K562 (cell line): ENCODE data around the gene MYH15. TPM values are rescaled to one million over a fixed set of nuclear protein-coding genes. Genes with fewer than 3 reads are reported as not detected.
A peak's percentile ranks its signal among the peaks of the same experiment; 100 is the strongest.

Experiments used
- ATAC-seq: fragments of 200-7000 bp; cut with Tn5 transposase; 3 replicates; pipeline ENCODE4 v1.9.1; 2020; ENCODE audit warnings: moderate library complexity
- BruUV-seq: library from RNA; stranded (reverse); fragments of 400-500 nt; replicated peaks from 2 replicates; lab custom pipeline; 2021; lab: Mats Ljungman, UMichigan
- CTCF ChIA-PET: fragments of 300-600 bp; formaldehyde crosslinking; extraction: SDS; loops from one replicate; lab custom pipeline; 2021; ENCODE audit warnings: low intra/inter-chr PET ratio; lab: Yijun Ruan, JAX
- POLR2A ChIA-PET: fragments of 300-600, 350-650 bp; sonication (Branson Sonifier 250); formaldehyde crosslinking; extraction: SDS; loops from one replicate; lab custom pipeline; 2021; ENCODE audit warnings: antibody characterized with exemption, inconsistent platforms; lab: Yijun Ruan, JAX
- DNase-seq, 4 experiments: peaks; one replicate each; pipeline versions ENCODE4 v3.0.0 to v3.0.0-alpha.2; 2011 to 2018; ENCODE audit warnings: low spot score in 3 of 4, mixed read lengths in 3 of 4; ENCODE audit errors: extremely low read depth in 1 of 4
- FAIRE-seq: peaks from 2 replicates; lab custom pipeline; 2011; peaks lifted over from hg19 to GRCh38; lab: Jason Lieb, UNC
- H2AFZ ChIP-seq: 2 replicates; pipeline ENCODE4 v1.6.0; 2011; ENCODE audit warnings: low read depth, low read length, control low read depth, inconsistent platforms
- H3K27ac ChIP-seq: fragments of 200-600 bp; 3 replicates; pipeline ENCODE4 v1.8.0; 2011; ENCODE audit warnings: low read depth, mild to moderate bottlenecking, control low read depth, inconsistent platforms, low read length, moderate library complexity, mixed read lengths; ENCODE audit errors: extremely low read depth
- H3K27me3 ChIP-seq, 2 experiments: fragments of 300-600 bp in 1 of 2; 2 replicates in 1 of 2; 3 replicates in 1 of 2; pipeline versions ENCODE4 v1.6.0 to v1.8.0; 2011; ENCODE audit warnings: inconsistent platforms in 2 of 2, low read length in 2 of 2, mild to moderate bottlenecking in 1 of 2, mixed read lengths in 1 of 2, moderate library complexity in 1 of 2; ENCODE audit not compliant: control insufficient read depth in 2 of 2, insufficient read depth in 2 of 2
- H3K36me3 ChIP-seq: fragments of 300-600 bp; 3 replicates; pipeline ENCODE4 v1.8.0; 2011; ENCODE audit warnings: mild to moderate bottlenecking, low read length, inconsistent platforms; ENCODE audit not compliant: control insufficient read depth, insufficient read depth
- H3K4me1 ChIP-seq, 2 experiments: fragments of 200-600 bp in 1 of 2; replicated peaks in 1 of 2; 2 replicates in 1 of 2; 3 replicates in 1 of 2; pipeline versions ENCODE4 v1.5.1 to v1.8.0; 2011; ENCODE audit warnings: inconsistent platforms in 2 of 2, low read length in 2 of 2, mild to moderate bottlenecking in 1 of 2, mixed read lengths in 1 of 2, moderate library complexity in 1 of 2; ENCODE audit not compliant: control insufficient read depth in 2 of 2, insufficient read depth in 2 of 2
- H3K4me2 ChIP-seq: 2 replicates; pipeline ENCODE4 v1.6.1; 2011; ENCODE audit warnings: low read length, control low read depth, inconsistent platforms, mixed read lengths; ENCODE audit not compliant: insufficient read depth
- H3K4me3 ChIP-seq: fragments of 200-600 bp; sonication (generic), shearing (Covaris generic); 2 replicates; pipeline ENCODE4 v1.5.1; 2016; ENCODE audit warnings: control low read depth, inconsistent platforms
- H3K79me2 ChIP-seq: fragments of 200-600 bp; 3 replicates; pipeline ENCODE4 v1.8.0; 2011; ENCODE audit warnings: low read length, inconsistent platforms; ENCODE audit not compliant: control insufficient read depth, insufficient read depth
- H3K9ac ChIP-seq, 2 experiments: 2 replicates each; pipeline versions ENCODE4 v1.6.0 to v1.6.1; 2011; ENCODE audit warnings: low read depth in 2 of 2, low read length in 2 of 2, control low read depth in 1 of 2, inconsistent platforms in 1 of 2, mild to moderate bottlenecking in 1 of 2, mixed read lengths in 1 of 2; ENCODE audit not compliant: insufficient read depth in 1 of 2
- H3K9me1 ChIP-seq: one replicate; pipeline ENCODE4 v1.6.0; 2011; ENCODE audit warnings: inconsistent platforms, mild to moderate bottlenecking, low read length, moderate library complexity; ENCODE audit not compliant: control insufficient read depth, insufficient read depth
- H3K9me3 ChIP-seq: replicated peaks from 2 replicates; pipeline ENCODE4 v1.5.1; 2011; ENCODE audit warnings: low read depth, low read length, inconsistent platforms; ENCODE audit not compliant: control insufficient read depth, insufficient read depth
- H4K20me1 ChIP-seq: replicated peaks from 2 replicates; pipeline ENCODE4 v1.6.1; 2011; ENCODE audit warnings: low read length, inconsistent platforms, mixed read lengths; ENCODE audit not compliant: control insufficient read depth, insufficient read depth
- CHD7 ChIP-seq: fragments of 200-600 bp; sonication (generic); IDR thresholded peaks from one replicate; pipeline ENCODE4 v1.6.1; 2012; ENCODE audit warnings: mild to moderate bottlenecking, low read depth, low read length, inconsistent platforms
- PHB2 ChIP-seq: fragments of 450-650 bp; IDR thresholded peaks from 2 replicates; pipeline ENCODE4 v1.6.1; 2017; ENCODE audit warnings: low read depth
- SPI1 ChIP-seq: IDR thresholded peaks from 2 replicates; pipeline ENCODE4 v1.6.1; 2011; ENCODE audit warnings: low read depth, low read length, control low read depth, borderline replicate concordance
- ZNF143 ChIP-seq: sonication (generic); formaldehyde crosslinking; IDR thresholded peaks from 2 replicates; pipeline ENCODE4 v1.9.0; 2022; ENCODE audit warnings: mild to moderate bottlenecking, missing genetic modification reagents
- WGBS: fragments of 100-300 bp; shearing (Covaris generic); methylation state at CpG from one replicate; pipeline ENCODE4 v1.1.6; 2016; ENCODE audit warnings: low coverage, mixed read lengths; ENCODE audit not compliant: insufficient coverage; ENCODE audit errors: missing lambda C conversion rate; 5-methylcytosine and 5-hydroxymethylcytosine counted together
- in situ Hi-C: fragments of 300-500 bp; cut with MboI; formaldehyde crosslinking; loops from 4 replicates; pipeline ENCODE4 v1.15.0; 2018; ENCODE audit warnings: inconsistent platforms, mixed read lengths
- intact Hi-C: fragments of 100-400 bp; cut with micrococcal nuclease; formaldehyde crosslinking; loops from 2 replicates; pipeline ENCODE4 v1.14.2; 2022
- polyA plus RNA-seq, 8 experiments: library from polyadenylated mRNA; depleted of rRNA in 4 of 8; stranded (reverse) in 5 of 8; unstranded in 3 of 8; fragments of >200 nt; fragmentation: Nextera tagmentation in 2 of 8; fragmentation: Illumina TruSeq in 1 of 8; extraction: Ambion mirVana in 2 of 8; extraction: Trizol in 1 of 8; gene quantifications; 2 replicates each; pipeline versions ENCODE4 v1.2.1 to v1.2.3, GENCODE V29; 2011 to 2014; ENCODE audit warnings: inconsistent platforms in 1 of 8, missing spikeins in 1 of 8
- total RNA-seq, 7 experiments: library from RNA; depleted of rRNA in 6 of 7; stranded (reverse); fragments of >200 nt in 6 of 7; fragmentation: Illumina TruSeq in 2 of 7; extraction: Trizol in 2 of 7; gene quantifications; 2 replicates each; pipeline versions ENCODE4 v1.2.1 to v1.2.3, GENCODE V29; 2011 to 2021; ENCODE audit warnings: low replicate concordance in 1 of 7

MYH15 gene
- total and polyA plus RNA-seq, 9 of the 15 experiments (the other 6 are each of a cell fraction or from before 2014, with no cell fraction given): 0.03 to 0.29 (median 0.12) TPM

DNA sequence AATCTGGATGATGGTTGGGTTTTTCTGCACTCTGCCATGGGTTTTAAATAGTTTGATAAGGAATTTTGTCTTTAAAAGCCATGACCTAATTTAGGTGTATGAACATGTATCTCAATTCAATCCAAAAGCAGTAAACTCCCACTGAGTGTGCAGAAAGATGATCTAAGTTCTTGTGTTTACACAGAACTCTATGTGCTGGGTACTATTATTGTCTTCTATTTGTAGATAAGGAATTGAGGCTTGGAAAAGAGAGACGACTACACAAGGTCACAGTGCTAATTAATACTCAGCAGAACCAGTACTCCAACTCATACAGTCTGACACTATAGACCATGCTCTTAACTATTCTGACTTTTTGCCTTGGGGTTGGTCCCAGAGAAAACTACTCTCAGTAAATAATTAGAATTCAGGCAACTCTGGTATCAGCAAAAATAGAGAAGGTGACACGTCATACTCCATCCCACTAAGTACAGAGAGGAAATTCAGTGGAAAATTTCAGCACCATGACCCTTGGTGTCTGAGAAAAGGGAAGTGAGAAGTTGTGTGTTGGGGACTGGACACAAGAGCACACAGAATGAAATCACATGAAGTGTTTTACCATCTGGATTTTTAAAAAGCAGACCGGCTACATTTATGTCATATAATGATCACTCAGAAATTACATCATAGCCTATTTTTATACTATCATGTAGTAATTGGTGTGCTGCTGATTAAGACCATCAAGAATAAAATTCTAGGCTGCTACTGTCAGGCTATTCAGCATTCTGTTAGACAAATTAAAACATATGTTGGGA, 18.3 kb upstream of the MYH15 start:
- ATAC-seq (no peak), DNase-seq (no peak), FAIRE-seq (no peak)
- intact Hi-C loops (no loop called here), in situ Hi-C loops (no loop called here)
- H3K36me3 ChIP-seq: no peaks in the 10 kb centered on the region
- no peak overlapping the region for H2AFZ ChIP-seq
- no peak overlapping the region for H3K4me2 ChIP-seq
- no peak overlapping the region for H3K4me3 ChIP-seq
- no peaks in the 10 kb centered on the region for H4K20me1 ChIP-seq
- H3K27me3 ChIP-seq: no peaks in the 10 kb centered on the region
- TF ChIP-seq PHB2: no peak
- TF ChIP-seq SPI1: peak; percentile 51; the same call in 1 of the 2 replicates
- H3K4me1 ChIP-seq: no peaks in the 10 kb centered on the region
- H3K9me1 ChIP-seq: no peaks in the 10 kb centered on the region
- no peak overlapping the region for H3K9ac ChIP-seq
- H3K27ac ChIP-seq: no peak overlapping the region
- WGBS: 0% methylated on average over 3 of the region's 3 CpGs
- CTCF ChIA-PET: no interaction called here
- no peaks in the 10 kb centered on the region for H3K79me2 ChIP-seq
- H3K9me3 ChIP-seq: no peaks in the 10 kb centered on the region
- no TSS peak for BruUV-seq
- POLR2A ChIA-PET: no interaction called here

DNA sequence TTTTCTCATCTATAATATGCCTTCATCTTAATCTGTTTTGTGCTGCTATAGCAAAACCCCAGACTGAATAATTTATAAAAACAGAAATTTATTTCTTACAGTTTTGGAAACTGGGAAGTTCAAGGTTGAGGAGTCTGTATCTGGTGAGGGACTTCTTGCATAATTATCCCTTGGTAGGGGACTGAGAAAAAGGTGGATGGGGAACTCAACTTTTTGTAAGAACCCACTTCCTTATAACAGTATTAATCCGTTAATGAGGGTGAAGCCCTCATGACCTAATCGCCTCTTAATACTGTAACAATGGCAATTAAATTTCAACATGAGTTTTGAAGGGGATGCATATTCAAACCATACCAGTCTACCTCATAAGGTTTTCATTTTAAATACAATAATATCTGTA, 17.4 kb upstream of the MYH15 start:
- Histone ChIP-seq H3K36me3 (no peaks in the 10 kb centered on the region), H3K9me1 (no peaks in the 10 kb centered on the region), H3K9me3 (no peaks in the 10 kb centered on the region), H4K20me1 (no peaks in the 10 kb centered on the region), H2AFZ (no peak overlapping the region), H3K27ac (no peak overlapping the region), H3K4me3 (no peak overlapping the region), H3K4me2 (no peak overlapping the region), H3K79me2 (no peaks in the 10 kb centered on the region), H3K4me1 (no peaks in the 10 kb centered on the region), H3K9ac (no peak overlapping the region), H3K27me3 (no peaks in the 10 kb centered on the region)
- CTCF ChIA-PET: no interaction called here
- ATAC-seq: no peak
- POLR2A ChIA-PET: no interaction called here
- intact Hi-C loops: no loop called here
- no TSS peak for BruUV-seq
- WGBS: 0% methylated on average over 2 of the region's 2 CpGs
- no peak for FAIRE-seq
- in situ Hi-C loops: no loop called here
- no peak for DNase-seq
- TF ChIP-seq ZNF143 (CRISPR knock-in tag): no peak
- TF ChIP-seq CHD7: no peak
